Left lung (tissue), 10 donors: ENCODE results near the gene SNTG2. TPM values are rescaled to one million over a fixed set of nuclear protein-coding genes. Genes with fewer than 3 reads are reported as not detected.

Experiments
- ATAC-seq: fragments of 200-7000 bp; cut with Tn5 transposase; one replicate; pipeline ENCODE4 v1.9.1; 2020; ENCODE audit warnings: moderate library complexity
- DNase-seq, 4 donors: peaks; one replicate each; pipeline ENCODE4 v3.0.0-alpha.2; 2013 to 2020
- H3K27ac ChIP-seq, 2 donors: fragments of 200-600 bp; sonication (generic) in 1 of 2; one replicate each; pipeline versions ENCODE4 v1.5.0 to v1.8.0; 2020 to 2021
- H3K27me3 ChIP-seq, 2 donors: fragments of 200-600 bp; sonication (generic) in 1 of 2; one replicate each; pipeline versions ENCODE4 v1.5.0 to v1.8.0; 2020 to 2021
- H3K36me3 ChIP-seq, 2 donors: fragments of 200-600 bp; sonication (generic) in 1 of 2; one replicate each; pipeline versions ENCODE4 v1.5.0 to v1.8.0; 2020 to 2021
- H3K4me1 ChIP-seq, 2 donors: fragments of 200-600 bp; one replicate each; pipeline ENCODE4 v1.8.0; 2021
- H3K4me3 ChIP-seq, 2 donors: fragments of 200-600 bp; sonication (generic) in 1 of 2; one replicate each; pipeline versions ENCODE4 v1.5.0 to v1.8.0; 2020 to 2021; ENCODE audit warnings: mild to moderate bottlenecking in 1 of 2
- H3K9me3 ChIP-seq, 2 donors: fragments of 200-600 bp; sonication (generic) in 1 of 2; one replicate each; pipeline versions ENCODE4 v1.5.0 to v1.8.0; 2020 to 2021
- CTCF ChIP-seq, 2 donors: fragments of 200-600 bp; sonication (generic) in 1 of 2; IDR thresholded peaks; one replicate each; pipeline versions ENCODE4 v1.5.0 to v1.8.0; 2021; ENCODE audit warnings: antibody characterized with exemption in 2 of 2
- intact Hi-C, 2 donors: fragments of 100-400 bp; cut with DNase I; formaldehyde crosslinking; loops; one replicate each; pipeline versions ENCODE4 v1.11.2 to v1.14.2; 2022
- polyA plus RNA-seq, 6 donors: library from polyadenylated mRNA; unstranded; fragments of 120-200 nt; gene quantifications; one replicate each; pipeline ENCODE4 v1.2.1, GENCODE V29; 2013; ENCODE audit not compliant: insufficient read length in 6 of 6
- total RNA-seq, 2 donors: library from RNA; stranded (reverse); fragmentation: NEBNext Ultra II Directional; extraction: Animal tissue kit (Norgen Biotek cat#: 25700); gene quantifications; one replicate each; pipeline ENCODE4 v1.2.1, GENCODE V29; 2021
- donor health status: DM: no; HTN: yes; CAD: no.
- donor health status: DM: no; HTN: no; CAD: no.

Gene SNTG2
- total and polyA plus RNA-seq, 8 donors = 0.24 to 3.2 (median 0.64) TPM

- H3K36me3 ChIP-seq = no peaks in the 10 kb centered on the region
- H3K27ac ChIP-seq = no peak overlapping the region
- peaks cover 0 to 8% of the 10 kb centered on the region in 2 donors for H3K9me3 ChIP-seq
- H3K27me3 ChIP-seq = no peaks in the 10 kb centered on the region
- intact Hi-C loops = no loop called here
- no peak for TF ChIP-seq CTCF (IDR thresholded peaks at IDR 0.05)
- no peak for DNase-seq
- no peak for ATAC-seq
- no peaks in the 10 kb centered on the region for H3K4me1 ChIP-seq
- H3K4me3 ChIP-seq = no peak overlapping the region
Observed at GRCh38 chr2:1186421-1186820, 235.8 kb downstream of the SNTG2 start.

DNA sequence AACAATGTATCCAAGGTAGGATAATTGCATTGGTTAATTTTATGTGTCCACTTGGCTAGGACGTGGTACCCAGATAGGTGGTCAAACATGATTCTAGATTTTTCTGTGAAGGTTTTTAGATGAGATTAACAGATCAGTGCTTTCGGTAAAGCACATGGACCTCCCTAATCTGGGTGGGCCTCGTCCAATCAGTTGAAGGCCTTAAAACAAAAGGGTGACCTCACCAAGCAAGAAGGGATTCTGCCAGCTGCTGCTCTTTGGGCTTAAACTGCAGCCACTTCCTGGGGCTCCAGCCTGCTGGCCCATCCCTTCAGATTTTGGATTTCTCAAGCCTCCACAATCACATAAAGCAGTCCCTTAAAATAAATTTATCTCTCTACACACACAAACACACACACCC lies 236.5 kb downstream of the SNTG2 start:
- Histone ChIP-seq H3K27me3 (no peaks in the 10 kb centered on the region), H3K36me3 (no peaks in the 10 kb centered on the region), H3K27ac (no peak overlapping the region), H3K4me3 (no peak overlapping the region), H3K9me3 (peaks cover 0 to 8% of the 10 kb centered on the region in 2 donors), H3K4me1 (no peaks in the 10 kb centered on the region)
- ATAC-seq = no peak
- intact Hi-C loops = no loop called here
- DNase-seq = no peak
- no peak for TF ChIP-seq CTCF (IDR thresholded peaks at IDR 0.05)

DNA sequence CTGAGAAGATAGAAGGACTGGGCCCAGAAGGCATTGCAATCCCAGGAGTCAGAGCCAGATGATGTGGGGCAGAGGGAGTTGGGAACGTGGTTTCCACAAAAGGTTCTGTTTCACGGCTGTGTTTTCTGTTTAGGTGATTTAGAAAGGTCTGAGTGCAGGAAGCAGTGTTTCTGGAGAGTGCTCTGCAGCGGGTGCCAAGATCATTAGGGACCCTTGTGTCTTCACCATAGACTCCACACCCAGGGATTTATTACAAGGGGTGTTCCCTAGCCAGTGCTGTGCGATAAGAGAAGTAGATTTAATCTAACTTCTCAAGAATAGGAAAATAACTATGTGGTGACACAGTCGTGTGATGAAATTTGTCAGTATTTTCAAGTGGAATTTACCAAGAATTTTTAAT lies 241.5 kb downstream of the SNTG2 start:
- Histone ChIP-seq H3K27ac (no peak overlapping the region), H3K36me3 (no peaks in the 10 kb centered on the region), H3K9me3 (peaks cover 0 to 21% of the 10 kb centered on the region in 2 donors), H3K27me3 (no peaks in the 10 kb centered on the region), H3K4me1 (no peaks in the 10 kb centered on the region), H3K4me3 (no peak overlapping the region)
- no peak for TF ChIP-seq CTCF (IDR thresholded peaks at IDR 0.05)
- intact Hi-C loops = no loop called here
- no peak for DNase-seq
- no peak for ATAC-seq

GRCh38 chr2:1193801-1194200 lies 243.2 kb downstream of the SNTG2 start:
- H3K36me3 ChIP-seq = no peaks in the 10 kb centered on the region
- DNase-seq (no peak), ATAC-seq (no peak)
- H3K27ac ChIP-seq = no peak overlapping the region
- intact Hi-C loops = no loop called here
- H3K4me3 ChIP-seq = no peak overlapping the region
- H3K9me3 ChIP-seq = peaks cover 0 to 25% of the 10 kb centered on the region in 2 donors
- TF ChIP-seq CTCF (IDR thresholded peaks at IDR 0.05) = no peak
- H3K4me1 ChIP-seq = no peaks in the 10 kb centered on the region
- no peaks in the 10 kb centered on the region for H3K27me3 ChIP-seq

DNA sequence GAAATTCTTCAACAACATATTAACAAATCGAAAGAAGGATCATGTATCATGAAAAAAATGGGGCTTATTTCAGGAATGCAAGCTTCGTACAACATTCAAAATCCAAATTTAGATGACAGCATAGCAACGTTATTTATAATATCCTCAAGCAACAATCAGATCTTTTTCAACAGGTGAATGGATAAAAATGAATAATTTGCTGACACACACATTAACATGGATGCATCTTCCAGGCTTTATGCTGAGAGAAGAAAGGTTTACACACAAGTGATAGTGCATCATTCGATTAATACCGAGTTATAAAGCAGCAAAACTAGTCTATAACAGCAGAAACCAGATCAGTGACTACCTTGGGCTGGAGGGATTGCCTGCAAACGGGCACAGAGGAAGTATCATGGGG lies 253.1 kb downstream of the SNTG2 start:
- no peak for TF ChIP-seq CTCF (IDR thresholded peaks at IDR 0.05)
- intact Hi-C loops = no loop called here
- H3K4me3 ChIP-seq = no peak overlapping the region
- H3K27ac ChIP-seq = no peak overlapping the region
- H3K27me3 ChIP-seq = no peaks in the 10 kb centered on the region
- H3K4me1 ChIP-seq = no peaks in the 10 kb centered on the region
- H3K9me3 ChIP-seq = peaks cover 0 to 13% of the 10 kb centered on the region in 2 donors
- no peak for ATAC-seq
- no peak for DNase-seq
- no peaks in the 10 kb centered on the region for H3K36me3 ChIP-seq
